ENCODE results near the gene ZC3H11A. TPM values are rescaled to one million over a fixed set of nuclear protein-coding genes. Genes with fewer than 3 reads are reported as not detected.

Gene ZC3H11A
- total RNA-seq, 2 experiments from 2014 or later, result 67.6 to 73.3 TPM

- H3K9me3 ChIP-seq (ENCODE audit: control insufficient read depth in 1 of 2, insufficient read depth in 1 of 2, low read length in 2 of 2), result no peaks in the 10 kb centered on the region
- H3K27me3 Mint-ChIP-seq, result no peaks in the 10 kb centered on the region
- peaks cover 86% of the 10 kb centered on the region for H3K36me3 Mint-ChIP-seq (ENCODE audit: low read depth)
- no peak overlapping the region for H3K27ac Mint-ChIP-seq
- peaks cover 63% of the 10 kb centered on the region for H3K36me3 ChIP-seq (ENCODE audit: insufficient read depth, low read length)
- DNase-seq (no peak), ATAC-seq (ENCODE audit: poor library complexity) (no peak)
- H3K27ac ChIP-seq (ENCODE audit: low read depth in 1 of 2, low read length in 2 of 2), result no peak overlapping the region
- ChIA-PET POLR2A (no interaction called here), CTCF (interaction anchor here (1.1 kb wide), 1 partner anchor 147 kb away, joined by 4 read pairs; no protein-coding TSS in a partner anchor)
- H3K27me3 ChIP-seq (ENCODE audit: control insufficient read depth in 1 of 2, insufficient read depth in 2 of 2, low read length in 2 of 2), result no peaks in the 10 kb centered on the region
- intact Hi-C loops (cut with DNase I, micrococcal nuclease), result loop anchor here in 1 of 2 experiments (2.0 to 5.0 kb wide), 2 partner anchors 50 to 266 kb away; no protein-coding TSS in a partner anchor
- H3K4me3 ChIP-seq (ENCODE audit: low read length), result no peak overlapping the region
- H3K4me3 Mint-ChIP-seq, result no peak overlapping the region
- peaks cover 41% of the 10 kb centered on the region for H3K4me1 Mint-ChIP-seq (ENCODE audit: low read depth)
- TF ChIP-seq, protein P1, sequence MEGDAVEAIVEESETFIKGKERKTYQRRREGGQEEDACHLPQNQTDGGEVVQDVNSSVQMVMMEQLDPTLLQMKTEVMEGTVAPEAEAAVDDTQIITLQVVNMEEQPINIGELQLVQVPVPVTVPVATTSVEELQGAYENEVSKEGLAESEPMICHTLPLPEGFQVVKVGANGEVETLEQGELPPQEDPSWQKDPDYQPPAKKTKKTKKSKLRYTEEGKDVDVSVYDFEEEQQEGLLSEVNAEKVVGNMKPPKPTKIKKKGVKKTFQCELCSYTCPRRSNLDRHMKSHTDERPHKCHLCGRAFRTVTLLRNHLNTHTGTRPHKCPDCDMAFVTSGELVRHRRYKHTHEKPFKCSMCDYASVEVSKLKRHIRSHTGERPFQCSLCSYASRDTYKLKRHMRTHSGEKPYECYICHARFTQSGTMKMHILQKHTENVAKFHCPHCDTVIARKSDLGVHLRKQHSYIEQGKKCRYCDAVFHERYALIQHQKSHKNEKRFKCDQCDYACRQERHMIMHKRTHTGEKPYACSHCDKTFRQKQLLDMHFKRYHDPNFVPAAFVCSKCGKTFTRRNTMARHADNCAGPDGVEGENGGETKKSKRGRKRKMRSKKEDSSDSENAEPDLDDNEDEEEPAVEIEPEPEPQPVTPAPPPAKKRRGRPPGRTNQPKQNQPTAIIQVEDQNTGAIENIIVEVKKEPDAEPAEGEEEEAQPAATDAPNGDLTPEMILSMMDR (IDR thresholded peaks at IDR 0.05), result no peak
- H3K9me3 Mint-ChIP-seq, result no peaks in the 10 kb centered on the region
- peaks cover 15% of the 10 kb centered on the region for H3K4me1 ChIP-seq (ENCODE audit: insufficient read depth, low read length)
Observed at GRCh38 chr1:203772836-203773235, 22.6 kb upstream of the ZC3H11A start.

DNA sequence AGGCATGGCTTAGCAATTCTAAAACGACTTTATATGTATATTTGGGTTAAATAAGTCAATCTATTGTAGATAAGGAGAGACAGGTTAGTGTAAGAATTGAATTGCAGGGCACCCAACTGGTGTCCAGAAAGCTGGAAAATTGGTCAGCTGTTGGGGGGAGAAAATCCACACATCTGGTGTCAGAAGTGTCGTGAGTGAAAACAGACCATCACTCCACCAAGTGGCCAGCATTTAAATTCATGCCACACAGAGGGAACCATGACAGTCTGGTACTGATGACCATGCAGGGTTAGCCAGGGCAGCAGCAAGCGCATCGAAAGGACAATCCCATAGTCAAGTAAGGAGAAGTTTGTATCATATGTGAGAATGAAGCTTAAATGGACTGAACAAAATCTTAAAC is 18.8 kb upstream of the ZC3H11A start:
- H3K4me3 ChIP-seq (ENCODE audit: low read length), result no peak overlapping the region
- Mint-ChIP-seq H3K4me3 (no peak overlapping the region), H3K36me3 (ENCODE audit: low read depth) (peaks cover 49% of the 10 kb centered on the region), H3K27ac (peak overlapping the region; percentile 1), H3K9me3 (no peaks in the 10 kb centered on the region), H3K27me3 (no peaks in the 10 kb centered on the region), H3K4me1 (ENCODE audit: low read depth) (peaks cover 7% of the 10 kb centered on the region)
- intact Hi-C loops (cut with DNase I, micrococcal nuclease), result no loop called here
- ChIA-PET POLR2A (interaction anchor here (1.1 to 2.9 kb wide), 2 partner anchors 11 to 151 kb away, joined by 3 to 22 read pairs; partner anchors contain the start of gene LAX1), CTCF (interaction anchor here (1.5 to 1.7 kb wide), 2 partner anchors 11 to 15 kb away, joined by 3 to 9 read pairs; partner anchors contain the start of gene LAX1)
- peak in 2 of 14 experiments; percentile 23 to 29 for DNase-seq
- no peaks in the 10 kb centered on the region for H3K4me1 ChIP-seq (ENCODE audit: insufficient read depth, low read length)
- no peaks in the 10 kb centered on the region for H3K9me3 ChIP-seq (ENCODE audit: control insufficient read depth in 1 of 2, insufficient read depth in 1 of 2, low read length in 2 of 2)
- no peaks in the 10 kb centered on the region for H3K27me3 ChIP-seq (ENCODE audit: control insufficient read depth in 1 of 2, insufficient read depth in 2 of 2, low read length in 2 of 2)
- ATAC-seq (ENCODE audit: poor library complexity), result no peak
- H3K36me3 ChIP-seq (ENCODE audit: insufficient read depth, low read length), result peaks cover 41% of the 10 kb centered on the region
- no peak overlapping the region for H3K27ac ChIP-seq (ENCODE audit: low read depth in 1 of 2, low read length in 2 of 2)
- TF ChIP-seq, protein P1 (IDR thresholded peaks at IDR 0.05), result peak; percentile 43

GRCh38 chr1:203777596-203777995 is 17.8 kb upstream of the ZC3H11A start:
- Histone ChIP-seq H3K27me3 (ENCODE audit: control insufficient read depth in 1 of 2, insufficient read depth in 2 of 2, low read length in 2 of 2) (no peaks in the 10 kb centered on the region), H3K4me3 (ENCODE audit: low read length) (no peak overlapping the region), H3K4me1 (ENCODE audit: insufficient read depth, low read length) (no peaks in the 10 kb centered on the region), H3K9me3 (ENCODE audit: control insufficient read depth in 1 of 2, insufficient read depth in 1 of 2, low read length in 2 of 2) (no peaks in the 10 kb centered on the region), H3K27ac (ENCODE audit: low read depth in 1 of 2, low read length in 2 of 2) (no peak overlapping the region), H3K36me3 (ENCODE audit: insufficient read depth, low read length) (peaks cover 33% of the 10 kb centered on the region)
- ChIA-PET POLR2A (interaction anchor here (0.9 to 2.9 kb wide), 3 partner anchors 12 to 152 kb away, joined by 3 to 22 read pairs (median 3); partner anchors contain the start of gene LAX1), CTCF (interaction anchor here (1.7 kb wide), 1 partner anchor 12 kb away, joined by 9 read pairs; the partner anchor contains the start of gene LAX1)
- TF ChIP-seq, protein P1 (IDR thresholded peaks at IDR 0.05), result no peak
- Mint-ChIP-seq H3K4me1 (ENCODE audit: low read depth) (peaks cover 7% of the 10 kb centered on the region), H3K27ac (no peak overlapping the region), H3K9me3 (no peaks in the 10 kb centered on the region), H3K27me3 (no peaks in the 10 kb centered on the region), H3K4me3 (no peak overlapping the region), H3K36me3 (ENCODE audit: low read depth) (peaks cover 39% of the 10 kb centered on the region)
- ATAC-seq (ENCODE audit: poor library complexity) (no peak), DNase-seq (no peak)
- intact Hi-C loops (cut with DNase I, micrococcal nuclease), result no loop called here

Measured in CD4-positive, alpha-beta T cell (primary cell).